ENCODE results near the gene RNF112. TPM values are rescaled to one million over a fixed set of nuclear protein-coding genes. Genes with fewer than 3 reads are reported as not detected.
A peak's percentile ranks its signal among the peaks of the same experiment; 100 is the strongest.
"Not testable (repeated sequence)": the region's sequence is repeated elsewhere in the genome, so short reads cannot be mapped to it uniquely, and the experiment has no call there.

RNF112 gene
- total RNA-seq, 1 donor from 2014 or later = 8.6 TPM

DNA sequence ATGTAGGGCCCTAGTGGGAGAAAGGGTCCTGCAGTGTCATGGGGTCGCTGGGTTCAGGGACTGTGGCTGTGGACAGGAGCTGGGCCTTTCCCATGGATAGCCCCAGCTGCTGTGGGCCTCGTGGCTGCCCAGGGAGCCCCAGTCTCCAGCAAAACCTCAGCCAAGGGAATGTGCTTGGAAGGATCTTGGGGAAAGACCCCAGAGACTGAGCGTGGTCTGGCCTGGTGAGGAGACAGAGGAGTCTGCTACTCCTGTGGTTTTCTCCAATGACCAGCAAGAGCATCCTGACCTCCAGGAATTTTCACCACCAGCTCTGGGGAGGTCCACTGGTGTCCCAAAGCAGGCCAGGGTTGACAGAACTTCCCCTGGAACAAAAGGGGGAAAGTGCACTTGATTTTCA, 42.3 kb downstream of the RNF112 start:
- Mint-ChIP-seq H3K9me3 (ENCODE audit: unreplicated experiment) (no peaks in the 10 kb centered on the region), H3K27me3 (ENCODE audit: unreplicated experiment) (peaks cover 7% of the 10 kb centered on the region), H3K27ac (ENCODE audit: unreplicated experiment) (no peak overlapping the region), H3K4me1 (ENCODE audit: low read depth, unreplicated experiment) (peaks cover 10% of the 10 kb centered on the region), H3K36me3 (ENCODE audit: unreplicated experiment) (no peaks in the 10 kb centered on the region), H3K4me3 (ENCODE audit: unreplicated experiment) (no peak overlapping the region)
- no peak for DNase-seq
- TF ChIP-seq, protein P1, sequence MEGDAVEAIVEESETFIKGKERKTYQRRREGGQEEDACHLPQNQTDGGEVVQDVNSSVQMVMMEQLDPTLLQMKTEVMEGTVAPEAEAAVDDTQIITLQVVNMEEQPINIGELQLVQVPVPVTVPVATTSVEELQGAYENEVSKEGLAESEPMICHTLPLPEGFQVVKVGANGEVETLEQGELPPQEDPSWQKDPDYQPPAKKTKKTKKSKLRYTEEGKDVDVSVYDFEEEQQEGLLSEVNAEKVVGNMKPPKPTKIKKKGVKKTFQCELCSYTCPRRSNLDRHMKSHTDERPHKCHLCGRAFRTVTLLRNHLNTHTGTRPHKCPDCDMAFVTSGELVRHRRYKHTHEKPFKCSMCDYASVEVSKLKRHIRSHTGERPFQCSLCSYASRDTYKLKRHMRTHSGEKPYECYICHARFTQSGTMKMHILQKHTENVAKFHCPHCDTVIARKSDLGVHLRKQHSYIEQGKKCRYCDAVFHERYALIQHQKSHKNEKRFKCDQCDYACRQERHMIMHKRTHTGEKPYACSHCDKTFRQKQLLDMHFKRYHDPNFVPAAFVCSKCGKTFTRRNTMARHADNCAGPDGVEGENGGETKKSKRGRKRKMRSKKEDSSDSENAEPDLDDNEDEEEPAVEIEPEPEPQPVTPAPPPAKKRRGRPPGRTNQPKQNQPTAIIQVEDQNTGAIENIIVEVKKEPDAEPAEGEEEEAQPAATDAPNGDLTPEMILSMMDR (IDR thresholded peaks at IDR 0.05; ENCODE audit: partially characterized antibody, unreplicated experiment) = no peak

DNA sequence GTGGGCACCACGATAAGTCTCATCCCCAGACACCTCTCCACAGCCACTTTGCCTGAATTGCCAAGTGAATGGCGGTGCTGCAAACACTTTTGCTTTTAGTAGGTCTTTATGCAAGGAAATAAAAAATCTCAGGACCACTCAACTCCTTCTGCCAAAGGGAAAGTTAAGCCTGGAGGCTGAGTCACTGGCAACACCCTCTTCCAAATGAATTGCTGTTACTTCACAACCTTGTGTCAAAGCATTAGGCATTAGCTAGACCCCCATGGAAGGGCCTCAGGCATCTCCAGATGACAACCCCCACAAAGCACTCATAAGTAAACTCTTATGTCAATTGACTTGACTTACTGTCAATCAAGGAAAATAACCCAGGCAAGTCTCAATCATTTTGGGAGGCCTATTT, 43.0 kb downstream of the RNF112 start:
- no peak for DNase-seq

DNA sequence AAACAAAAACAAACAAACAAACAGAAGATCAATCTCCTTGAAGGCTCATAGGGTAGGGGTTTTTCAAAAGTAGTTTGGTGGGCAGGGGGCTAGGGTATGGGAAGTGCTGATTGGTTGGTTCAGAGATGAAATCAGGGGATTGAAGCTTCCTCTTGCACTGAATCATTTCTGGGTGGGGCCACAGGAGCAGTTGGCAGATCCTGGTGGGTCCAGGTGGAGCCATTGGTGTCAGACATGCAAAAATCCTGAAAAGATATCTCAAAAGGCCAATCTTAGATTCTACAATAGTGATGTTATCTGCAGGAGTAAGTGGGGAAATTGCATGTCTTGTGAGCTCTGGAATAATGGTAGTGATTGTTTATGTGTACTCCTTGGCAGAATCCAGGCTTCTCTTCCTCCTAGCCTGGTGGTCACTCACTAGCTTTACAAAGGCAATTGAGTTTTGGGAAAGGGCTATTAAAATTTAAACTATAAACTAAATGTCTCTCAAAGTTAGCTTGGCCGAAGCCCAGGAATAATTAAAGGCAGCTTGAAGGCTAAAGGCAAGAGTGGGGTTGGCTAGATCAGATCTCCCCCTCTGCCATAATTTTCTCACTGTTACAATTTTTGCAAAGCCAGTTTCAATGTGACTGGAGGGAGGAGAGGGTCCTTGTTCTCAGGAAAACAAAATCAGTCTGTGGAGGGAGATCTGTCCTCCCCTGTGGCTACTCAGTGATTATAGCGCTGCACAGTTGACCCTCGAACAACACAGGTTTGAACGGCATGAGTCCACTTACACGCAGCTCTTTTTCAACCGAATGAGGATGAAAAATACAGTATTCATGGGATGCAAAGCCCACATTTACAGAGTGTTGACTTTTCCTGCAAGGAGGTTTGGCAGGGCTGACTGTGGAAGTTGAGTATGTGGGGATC, 45.2 kb downstream of the RNF112 start:
- DNase-seq = no peak
- Mint-ChIP-seq H3K27ac (ENCODE audit: unreplicated experiment) (no peak overlapping the region), H3K9me3 (ENCODE audit: unreplicated experiment) (no peaks in the 10 kb centered on the region), H3K4me3 (ENCODE audit: unreplicated experiment) (no peak overlapping the region), H3K36me3 (ENCODE audit: unreplicated experiment) (no peaks in the 10 kb centered on the region), H3K27me3 (ENCODE audit: unreplicated experiment) (peaks cover 7% of the 10 kb centered on the region), H3K4me1 (ENCODE audit: low read depth, unreplicated experiment) (peaks cover 22% of the 10 kb centered on the region)
- TF ChIP-seq, protein P1 (IDR thresholded peaks at IDR 0.05; ENCODE audit: partially characterized antibody, unreplicated experiment) = no peak

More for the DNA sequence above, 43.0 kb downstream of the RNF112 start:
- Mint-ChIP-seq H3K27ac (ENCODE audit: unreplicated experiment) (no peak overlapping the region), H3K27me3 (ENCODE audit: unreplicated experiment) (peaks cover 7% of the 10 kb centered on the region), H3K4me3 (ENCODE audit: unreplicated experiment) (no peak overlapping the region), H3K4me1 (ENCODE audit: low read depth, unreplicated experiment) (peaks cover 16% of the 10 kb centered on the region), H3K9me3 (ENCODE audit: unreplicated experiment) (no peaks in the 10 kb centered on the region), H3K36me3 (ENCODE audit: unreplicated experiment) (no peaks in the 10 kb centered on the region)
- TF ChIP-seq, protein P1 (IDR thresholded peaks at IDR 0.05; ENCODE audit: partially characterized antibody, unreplicated experiment) = no peak

DNA sequence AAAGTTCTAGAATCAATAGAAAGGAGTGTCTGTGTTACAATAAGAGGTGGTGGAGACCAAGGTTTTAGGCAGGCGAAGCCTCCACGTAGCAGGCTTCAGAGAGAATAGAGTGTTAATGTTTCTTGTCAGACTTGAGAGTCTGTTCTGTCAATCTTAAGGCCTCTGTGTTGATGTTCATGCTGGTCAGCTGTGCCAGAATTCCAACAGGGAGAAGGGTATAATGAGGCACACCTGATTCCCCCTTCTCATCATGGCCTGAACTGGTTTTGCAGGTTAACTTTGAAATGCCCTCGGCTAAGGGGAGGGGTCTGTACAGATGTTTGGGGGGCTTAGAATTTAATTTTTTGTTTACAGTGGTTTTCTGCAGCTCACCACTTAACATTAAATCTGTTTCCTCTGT, 46.0 kb downstream of the RNF112 start:
- Mint-ChIP-seq H3K27me3 (ENCODE audit: unreplicated experiment) (peaks cover 7% of the 10 kb centered on the region), H3K4me1 (ENCODE audit: low read depth, unreplicated experiment) (peaks cover 22% of the 10 kb centered on the region), H3K36me3 (ENCODE audit: unreplicated experiment) (no peaks in the 10 kb centered on the region), H3K27ac (ENCODE audit: unreplicated experiment) (peak overlapping the region; percentile 2), H3K4me3 (ENCODE audit: unreplicated experiment) (no peak overlapping the region), H3K9me3 (ENCODE audit: unreplicated experiment) (no peaks in the 10 kb centered on the region)
- no peak for DNase-seq
- TF ChIP-seq, protein P1 (IDR thresholded peaks at IDR 0.05; ENCODE audit: partially characterized antibody, unreplicated experiment) = no peak

DNA sequence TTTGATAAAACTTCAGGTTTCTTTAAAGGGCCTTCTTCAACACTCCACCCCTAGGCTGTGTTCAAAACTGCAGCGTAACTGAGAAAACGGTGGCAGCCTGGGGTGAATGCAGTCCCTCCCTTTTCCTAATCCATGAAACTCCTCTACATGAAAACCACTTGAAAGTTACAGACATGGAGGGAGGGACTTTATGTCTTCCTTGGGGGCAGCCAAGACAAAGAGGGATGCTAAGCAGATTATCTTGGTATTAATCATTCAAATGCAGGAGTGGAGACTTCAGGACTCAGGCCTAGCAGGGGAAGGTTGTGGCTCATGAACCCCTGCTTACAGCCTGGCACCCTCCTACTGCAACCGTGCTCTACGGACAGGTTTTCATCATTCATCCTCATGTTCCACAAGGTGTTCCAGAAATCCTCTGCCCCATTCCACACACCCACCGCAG, 46.8 kb downstream of the RNF112 start:
- H3K27ac Mint-ChIP-seq (ENCODE audit: unreplicated experiment) = no peak overlapping the region
- no peaks in the 10 kb centered on the region for H3K9me3 Mint-ChIP-seq (ENCODE audit: unreplicated experiment)
- H3K4me1 Mint-ChIP-seq (ENCODE audit: low read depth, unreplicated experiment) = peaks cover 22% of the 10 kb centered on the region
- H3K4me3 Mint-ChIP-seq (ENCODE audit: unreplicated experiment) = no peak overlapping the region
- DNase-seq = no peak
- TF ChIP-seq, protein P1 (IDR thresholded peaks at IDR 0.05; ENCODE audit: partially characterized antibody, unreplicated experiment) = no peak
- peaks cover 9% of the 10 kb centered on the region for H3K27me3 Mint-ChIP-seq (ENCODE audit: unreplicated experiment)
- H3K36me3 Mint-ChIP-seq (ENCODE audit: unreplicated experiment) = no peaks in the 10 kb centered on the region

DNA sequence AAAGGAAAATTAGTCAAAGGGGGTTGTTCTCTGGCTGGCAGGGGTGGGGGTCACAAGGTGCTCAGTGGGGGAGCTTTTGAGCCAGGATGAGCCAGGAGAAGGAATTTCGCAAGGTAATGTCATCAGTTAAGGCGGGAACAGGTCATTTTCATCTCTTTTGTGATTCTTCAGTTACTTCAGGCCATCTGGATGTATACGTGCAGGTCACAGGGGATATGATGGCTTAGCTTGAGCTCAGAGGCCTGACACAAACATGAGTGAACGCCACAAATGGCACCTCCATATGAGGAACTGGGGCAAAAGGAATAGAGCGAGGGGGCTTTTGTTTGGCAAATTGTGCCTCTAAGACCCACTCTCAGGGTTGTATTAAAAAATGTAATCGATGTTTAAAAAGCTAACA, 47.4 kb downstream of the RNF112 start:
- H3K27ac Mint-ChIP-seq (ENCODE audit: unreplicated experiment); H3K9me3 Mint-ChIP-seq (ENCODE audit: unreplicated experiment); H3K4me3 Mint-ChIP-seq (ENCODE audit: unreplicated experiment); H3K36me3 Mint-ChIP-seq (ENCODE audit: unreplicated experiment); DNase-seq; H3K27me3 Mint-ChIP-seq (ENCODE audit: unreplicated experiment): not testable (repeated sequence)
- H3K4me1 Mint-ChIP-seq (ENCODE audit: low read depth, unreplicated experiment) = peaks cover 22% of the 10 kb centered on the region

DNA sequence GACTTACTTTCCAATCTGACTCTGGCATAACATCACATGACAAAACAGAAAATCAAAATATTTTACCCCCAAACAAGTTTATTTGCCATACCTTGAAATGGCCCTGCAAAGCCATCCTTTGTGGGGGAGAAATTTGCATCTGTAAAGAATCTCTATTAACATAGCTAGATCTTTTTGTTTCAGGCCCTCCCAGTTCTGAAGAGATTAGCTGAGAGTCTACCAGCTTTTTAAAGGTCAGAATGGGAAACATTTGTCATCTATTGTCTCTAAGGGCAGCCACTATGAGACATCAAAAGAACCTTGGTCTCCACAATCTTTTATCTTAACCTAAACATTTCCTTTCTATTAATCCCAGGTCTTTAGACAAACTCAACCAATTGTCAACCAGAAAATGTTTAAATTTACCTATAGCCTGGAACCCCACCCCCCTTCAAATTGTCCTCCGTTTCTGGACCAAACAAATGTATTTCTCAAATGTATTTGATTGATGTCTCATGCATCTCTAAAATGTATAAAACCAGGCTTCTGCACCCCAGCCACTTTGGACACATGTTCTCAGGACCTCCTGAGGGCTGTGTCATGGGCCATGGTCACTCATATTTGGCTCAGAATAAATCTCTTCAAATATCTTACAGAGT, 48.1 kb downstream of the RNF112 start:
- H3K4me3 Mint-ChIP-seq (ENCODE audit: unreplicated experiment); H3K27me3 Mint-ChIP-seq (ENCODE audit: unreplicated experiment): not testable (repeated sequence)

More for the DNA sequence above, 48.1 kb downstream of the RNF112 start:
- DNase-seq; H3K36me3 Mint-ChIP-seq (ENCODE audit: unreplicated experiment); H3K27ac Mint-ChIP-seq (ENCODE audit: unreplicated experiment); H3K9me3 Mint-ChIP-seq (ENCODE audit: unreplicated experiment): not testable (repeated sequence)
- H3K4me1 Mint-ChIP-seq (ENCODE audit: low read depth, unreplicated experiment) = peaks cover 22% of the 10 kb centered on the region
